Stimulated activated CD4-positive, alpha-beta T cell treated with anti-CD3 and anti-CD28 coated beads, Interleukin-12 subunit alpha, Interleukin-12 subunit beta, amount 100 ng/mL, for 24 hours (primary cell): Measurements from ENCODE around the gene PNMT.

Experiments
- DNase-seq, 2 experiments: peaks; one replicate each; pipeline ENCODE4 v3.0.0-alpha.2; 2020; ENCODE audit warnings: low read depth in 2 of 2

PNMT gene

DNA sequence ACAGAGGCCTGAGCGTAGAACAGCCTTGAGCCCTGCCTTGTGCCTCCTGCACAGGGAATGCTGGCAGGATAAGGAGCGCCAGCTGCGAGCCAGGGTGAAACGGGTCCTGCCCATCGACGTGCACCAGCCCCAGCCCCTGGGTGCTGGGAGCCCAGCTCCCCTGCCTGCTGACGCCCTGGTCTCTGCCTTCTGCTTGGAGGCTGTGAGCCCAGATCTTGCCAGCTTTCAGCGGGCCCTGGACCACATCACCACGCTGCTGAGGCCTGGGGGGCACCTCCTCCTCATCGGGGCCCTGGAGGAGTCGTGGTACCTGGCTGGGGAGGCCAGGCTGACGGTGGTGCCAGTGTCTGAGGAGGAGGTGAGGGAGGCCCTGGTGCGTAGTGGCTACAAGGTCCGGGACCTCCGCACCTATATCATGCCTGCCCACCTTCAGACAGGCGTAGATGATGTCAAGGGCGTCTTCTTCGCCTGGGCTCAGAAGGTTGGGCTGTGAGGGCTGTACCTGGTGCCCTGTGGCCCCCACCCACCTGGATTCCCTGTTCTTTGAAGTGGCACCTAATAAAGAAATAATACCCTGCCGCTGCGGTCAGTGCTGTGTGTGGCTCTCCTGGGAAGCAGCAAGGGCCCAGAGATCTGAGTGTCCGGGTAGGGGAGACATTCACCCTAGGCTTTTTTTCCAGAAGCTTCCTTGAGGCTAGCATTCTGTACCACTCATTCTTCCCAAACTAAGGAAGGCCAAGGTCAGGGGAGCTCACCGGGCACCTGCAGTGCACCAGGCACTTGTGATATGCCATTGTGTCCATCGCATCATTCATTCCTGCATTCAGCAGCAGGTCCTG lies 1.9 kb downstream of the PNMT start:
- no peak for DNase-seq

DNA sequence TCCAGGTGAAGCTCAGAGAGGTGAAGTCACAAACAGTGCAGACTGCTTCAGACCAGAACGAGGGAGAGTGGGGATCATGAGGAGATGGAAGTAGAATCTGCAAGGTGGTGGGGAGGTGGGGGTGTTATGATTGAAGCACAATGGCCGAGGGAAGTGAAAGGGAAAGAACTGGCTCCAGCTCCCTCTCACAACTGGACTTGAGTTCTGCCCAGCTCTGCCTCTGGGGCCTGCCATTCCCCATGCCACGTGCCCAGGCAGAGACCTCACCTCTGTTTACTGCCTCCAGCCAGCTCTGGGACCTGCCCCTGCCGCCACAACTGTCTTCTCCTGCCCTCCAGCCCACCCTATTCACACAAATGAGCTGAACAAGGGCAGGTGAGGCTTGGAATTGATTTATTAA lies 2.5 kb downstream of the PNMT start:
- DNase-seq = no peak

DNA sequence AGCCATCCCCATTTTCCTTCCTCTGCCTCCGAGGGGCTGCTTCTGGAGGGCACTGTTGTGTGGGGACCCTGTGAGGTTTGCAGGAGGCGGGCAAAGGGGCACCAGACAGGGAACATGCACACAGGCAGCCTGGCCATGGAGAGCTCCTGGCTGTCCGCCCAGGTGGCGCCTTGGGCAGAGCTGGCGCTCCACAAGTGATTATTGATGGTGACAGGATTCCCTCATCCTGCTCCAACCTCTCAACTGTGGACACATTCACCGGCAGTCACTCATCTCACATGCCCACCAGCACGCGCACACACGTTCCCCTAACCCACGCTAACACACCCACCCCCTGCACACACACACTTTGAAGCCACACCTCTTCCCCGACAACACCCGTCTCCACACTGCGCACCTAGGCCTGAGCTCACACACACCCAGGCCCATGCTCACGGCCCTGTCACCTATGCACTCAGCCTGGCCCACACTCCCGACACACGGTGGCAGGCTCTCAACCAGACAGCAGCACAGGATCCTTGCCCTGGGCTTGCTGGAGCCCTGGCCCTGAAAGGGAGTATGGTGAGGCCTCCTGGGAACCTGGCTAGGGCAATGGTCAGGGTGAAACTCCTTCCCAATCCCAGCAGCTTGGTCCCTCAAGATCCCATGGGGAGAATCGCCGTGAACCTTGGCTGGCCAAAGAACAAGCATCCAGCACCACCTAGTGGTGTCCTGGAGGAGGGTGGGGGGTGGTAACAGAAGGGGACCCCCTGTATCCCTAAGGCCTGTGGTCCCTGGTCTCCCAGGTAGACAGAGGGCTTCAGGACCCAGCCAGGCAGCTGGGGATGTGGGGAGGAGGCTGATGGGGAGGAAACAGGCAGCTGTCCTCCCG lies 3.6 kb downstream of the PNMT start:
- DNase-seq = no peak

DNA sequence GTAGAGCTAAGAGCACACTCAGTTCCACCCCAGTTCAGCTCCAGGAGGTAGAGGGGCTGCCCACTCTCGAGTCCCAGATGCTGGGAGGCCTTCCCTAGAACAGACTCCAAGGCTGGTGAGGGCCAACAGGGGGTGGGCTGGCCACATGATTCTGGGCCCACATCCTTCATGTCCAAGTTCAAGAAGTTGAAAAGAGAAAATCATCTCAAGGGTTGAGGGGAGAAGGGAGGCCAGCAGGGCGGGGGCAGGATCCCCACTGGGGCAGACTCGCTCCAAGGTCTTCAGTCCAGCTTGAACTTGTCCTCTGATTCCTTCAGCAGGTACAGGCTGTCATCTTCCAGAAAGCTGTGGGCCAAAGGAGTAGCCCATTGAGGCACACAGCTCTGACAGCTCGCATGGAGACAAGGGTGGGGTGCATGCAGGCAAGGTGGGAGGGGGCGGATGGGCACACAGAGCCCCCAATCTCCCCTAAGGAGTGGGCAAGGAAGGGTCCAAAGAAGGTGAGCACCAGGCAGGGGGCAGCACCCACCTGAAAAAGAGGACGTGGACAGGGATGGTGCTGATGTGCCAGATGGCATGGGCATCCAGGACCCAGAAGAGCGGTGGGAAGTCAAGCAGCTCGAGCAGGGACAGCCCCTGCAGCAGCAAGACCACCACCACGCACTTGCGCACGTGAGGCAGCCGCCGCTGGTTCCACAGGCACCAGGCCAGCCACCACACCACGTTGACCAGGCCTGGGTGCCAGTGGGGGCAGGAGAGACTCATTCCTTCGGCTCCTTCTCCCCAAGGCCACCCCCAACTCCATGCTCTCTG lies 4.5 kb downstream of the PNMT start:
- DNase-seq = no peak

DNA sequence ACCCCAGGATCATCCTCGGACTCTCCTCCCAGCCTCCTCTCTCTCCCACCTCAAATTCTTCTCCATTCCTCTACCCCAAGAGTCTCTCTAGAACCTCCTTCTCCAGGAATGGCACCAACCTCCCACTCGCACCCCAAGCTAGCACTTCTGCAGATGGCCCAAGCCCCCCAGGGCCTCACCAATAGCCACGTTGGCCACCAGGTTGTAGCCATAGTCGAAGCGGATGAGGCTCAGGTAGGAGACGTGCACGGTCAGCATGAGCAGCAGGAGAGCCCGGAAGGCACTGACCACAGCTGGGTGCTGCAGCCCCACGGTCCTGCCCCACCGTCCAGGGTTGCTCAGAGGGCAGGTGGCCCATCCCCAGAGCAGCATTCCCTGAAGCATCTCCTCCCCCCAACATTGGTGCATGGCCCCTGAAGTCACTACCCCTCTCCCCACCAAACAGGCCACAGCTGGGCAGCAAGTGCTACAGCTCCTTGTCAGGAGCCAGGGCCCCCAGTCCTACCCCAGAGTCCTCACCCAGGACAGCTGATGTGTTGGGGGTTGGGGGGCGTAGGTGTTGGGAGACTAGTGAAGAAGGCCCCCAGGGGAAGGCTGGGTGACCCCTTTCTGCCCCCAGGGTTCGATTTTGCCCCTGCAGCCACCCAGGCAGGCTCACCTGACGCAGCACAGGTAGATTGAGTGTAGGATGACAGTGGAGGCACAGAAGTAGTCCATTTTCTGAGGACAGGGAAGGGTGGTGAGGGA lies 5.3 kb downstream of the PNMT start:
- no peak for DNase-seq

DNA sequence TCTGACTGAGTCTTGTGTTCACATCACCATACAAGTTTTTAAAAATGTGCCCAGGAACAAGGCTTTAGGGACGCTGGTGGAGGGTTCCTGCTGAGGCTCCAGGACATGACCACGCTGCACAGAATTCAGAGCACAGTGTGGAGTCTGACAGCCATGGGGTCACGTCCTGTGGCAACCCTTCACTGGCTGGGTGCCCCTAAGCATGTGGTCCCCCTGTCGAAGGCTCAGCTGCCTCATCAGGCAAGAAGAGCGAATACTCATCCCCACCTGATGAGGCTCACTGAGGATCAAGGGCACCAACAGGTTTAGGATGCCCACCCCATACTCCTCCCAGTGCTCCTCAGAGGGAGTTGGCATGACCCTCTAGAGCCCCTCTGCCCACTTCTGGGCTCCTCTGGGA lies 5.9 kb downstream of the PNMT start:
- no peak for DNase-seq

DNA sequence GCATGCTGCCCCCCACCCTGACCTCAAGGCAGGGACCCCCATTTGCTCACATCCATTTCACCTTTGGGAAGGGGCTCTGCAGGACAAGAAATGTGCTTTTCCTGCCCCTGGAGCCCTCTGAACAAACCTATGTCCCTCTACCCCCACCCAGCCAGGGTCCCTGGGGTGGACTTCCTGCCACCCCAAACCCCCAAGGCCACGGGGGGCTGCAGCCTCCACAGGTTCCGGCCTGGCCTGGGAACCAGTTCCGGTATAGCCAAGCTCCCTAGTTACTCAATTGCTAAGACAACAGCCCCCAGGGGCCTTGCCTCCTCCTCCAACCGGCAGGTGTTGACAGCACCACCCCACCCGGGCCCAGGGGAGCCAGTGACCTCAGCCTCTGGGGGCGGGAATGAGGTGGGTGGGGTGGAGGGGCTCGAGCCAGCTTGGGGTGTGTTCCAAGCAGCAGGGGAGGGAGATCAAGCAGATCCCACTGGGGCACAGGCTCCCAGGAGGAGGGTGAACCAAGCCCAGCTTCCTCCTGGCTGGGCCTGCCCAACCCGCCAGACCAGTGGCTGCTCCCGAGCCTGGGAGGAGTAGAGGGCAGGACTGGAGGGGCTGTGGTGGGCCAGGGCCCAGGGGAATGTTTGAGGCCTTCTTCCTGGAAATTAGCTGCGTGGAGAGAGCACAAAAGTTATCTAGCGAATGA lies 6.6 kb downstream of the PNMT start:
- no peak for DNase-seq

DNA sequence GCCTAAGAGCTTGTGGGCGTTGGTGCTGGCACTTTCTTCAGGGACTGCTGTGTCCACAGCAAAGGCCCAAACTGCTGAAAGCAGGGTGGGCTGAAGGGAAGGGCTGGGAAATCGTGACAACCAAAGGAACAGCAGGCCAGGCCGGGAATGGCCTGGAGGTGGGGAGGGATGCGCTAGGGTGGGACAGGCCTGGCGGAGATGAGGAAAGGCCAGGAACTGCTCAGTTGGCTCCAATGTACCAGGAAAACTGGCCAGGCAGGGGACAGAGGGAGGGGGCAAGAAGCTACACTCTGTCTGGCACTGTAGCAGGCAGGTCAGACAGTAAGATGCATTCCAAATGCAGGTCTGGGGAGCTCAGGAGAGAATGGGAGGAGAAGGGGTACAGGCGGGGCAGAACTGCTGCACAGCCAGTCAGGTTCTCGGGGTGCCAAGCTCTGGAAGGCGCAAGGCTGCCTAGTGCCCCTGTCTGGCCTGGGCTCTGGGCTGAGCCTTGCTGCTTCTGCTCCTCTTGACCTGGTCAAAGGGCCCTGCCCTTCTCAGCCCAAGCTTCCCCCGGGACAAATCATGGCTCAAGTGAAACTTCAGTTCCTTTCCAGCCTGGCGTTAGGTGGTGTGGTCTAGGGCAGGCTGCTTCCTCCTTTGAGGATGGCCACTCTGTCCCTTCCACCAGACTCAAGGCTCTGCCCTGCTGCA lies 7.3 kb downstream of the PNMT start:
- no peak for DNase-seq

DNA sequence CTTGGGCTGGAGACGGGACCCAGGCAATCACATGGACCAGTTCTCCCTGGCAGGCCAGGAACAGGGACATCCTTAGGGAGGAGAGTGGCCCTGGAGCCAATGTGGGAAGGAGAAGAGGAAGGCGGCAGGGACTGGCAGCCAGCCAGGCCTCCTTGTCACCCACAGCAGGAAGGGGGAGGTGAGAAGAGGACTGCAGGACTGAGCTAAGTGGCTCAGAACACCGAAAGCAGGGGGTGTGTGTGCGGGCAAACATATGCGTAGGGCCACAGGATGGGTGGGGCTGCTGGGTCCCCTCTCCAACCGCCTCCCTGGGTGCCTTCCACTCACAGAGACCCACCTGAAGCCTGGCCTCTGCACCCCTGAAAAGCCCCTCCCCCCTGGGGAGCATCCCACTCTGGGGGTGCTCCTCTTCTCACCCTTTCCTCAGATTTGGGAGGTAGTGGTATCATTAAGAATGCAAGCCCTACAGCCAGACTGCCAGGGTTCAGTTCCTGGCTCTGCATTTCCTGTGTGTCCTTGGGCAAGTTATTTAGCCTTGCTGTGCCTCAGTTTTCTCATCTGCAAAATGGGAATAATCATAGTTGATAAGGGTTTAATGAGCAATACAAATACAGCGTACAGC lies 8.1 kb downstream of the PNMT start:
- no peak for DNase-seq

DNA sequence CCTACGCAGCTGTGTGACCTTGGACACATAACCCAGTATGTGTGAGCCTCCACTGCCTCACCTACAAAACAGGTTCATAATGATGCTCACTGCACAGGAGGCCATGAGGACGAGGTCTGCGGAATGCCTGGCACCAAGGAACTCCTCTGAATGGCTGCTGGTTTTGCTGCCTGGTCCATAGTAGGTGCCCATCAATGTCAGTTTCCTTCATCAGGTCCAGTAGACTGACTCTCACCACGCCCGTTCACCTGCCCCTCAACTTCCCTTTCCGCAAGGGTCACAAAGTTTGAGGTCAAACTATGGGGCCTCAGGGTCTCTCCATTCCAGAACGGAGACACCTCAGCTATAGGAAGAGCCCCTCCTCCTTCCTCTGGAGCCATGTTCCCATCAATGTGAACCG lies 8.8 kb downstream of the PNMT start:
- no peak for DNase-seq

DNA sequence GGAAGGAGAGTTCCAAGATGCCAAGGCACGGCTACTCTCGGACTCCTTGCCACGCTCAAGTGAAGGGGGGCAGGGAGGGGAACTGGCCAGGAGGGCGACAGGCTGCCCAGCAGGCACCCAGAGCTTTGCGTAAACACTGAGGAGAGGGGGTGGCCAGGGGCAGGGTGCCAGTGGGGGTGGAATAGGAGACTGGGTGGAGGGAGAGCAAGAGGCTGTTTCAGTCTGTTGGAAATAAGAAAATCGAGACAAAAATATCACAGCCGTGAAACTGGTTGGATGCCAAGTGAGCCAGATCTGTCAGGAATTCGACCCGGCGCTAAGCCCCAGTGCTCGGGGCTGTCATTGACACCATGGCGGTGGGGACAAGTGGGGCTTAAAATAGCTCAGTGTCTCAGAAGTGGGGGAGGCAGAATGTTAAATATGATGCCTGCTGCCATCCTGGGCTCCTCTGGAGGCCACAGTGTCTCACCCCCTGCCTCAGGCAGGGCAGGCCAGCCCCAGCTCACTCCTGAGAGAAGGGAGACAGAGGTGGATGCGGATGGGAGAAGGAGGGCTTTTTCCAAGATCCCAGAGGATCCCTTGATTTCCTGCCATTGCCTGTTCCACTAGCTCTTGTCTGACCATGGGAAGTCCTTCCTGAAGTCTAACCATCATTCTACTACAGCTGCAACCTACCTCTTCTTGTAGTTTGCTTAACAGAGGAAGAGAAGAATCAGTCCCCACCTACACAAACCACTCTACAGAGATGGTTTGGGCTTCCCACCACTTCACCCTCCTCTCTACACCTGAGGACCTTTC lies 9.5 kb downstream of the PNMT start:
- DNase-seq = no peak

DNA sequence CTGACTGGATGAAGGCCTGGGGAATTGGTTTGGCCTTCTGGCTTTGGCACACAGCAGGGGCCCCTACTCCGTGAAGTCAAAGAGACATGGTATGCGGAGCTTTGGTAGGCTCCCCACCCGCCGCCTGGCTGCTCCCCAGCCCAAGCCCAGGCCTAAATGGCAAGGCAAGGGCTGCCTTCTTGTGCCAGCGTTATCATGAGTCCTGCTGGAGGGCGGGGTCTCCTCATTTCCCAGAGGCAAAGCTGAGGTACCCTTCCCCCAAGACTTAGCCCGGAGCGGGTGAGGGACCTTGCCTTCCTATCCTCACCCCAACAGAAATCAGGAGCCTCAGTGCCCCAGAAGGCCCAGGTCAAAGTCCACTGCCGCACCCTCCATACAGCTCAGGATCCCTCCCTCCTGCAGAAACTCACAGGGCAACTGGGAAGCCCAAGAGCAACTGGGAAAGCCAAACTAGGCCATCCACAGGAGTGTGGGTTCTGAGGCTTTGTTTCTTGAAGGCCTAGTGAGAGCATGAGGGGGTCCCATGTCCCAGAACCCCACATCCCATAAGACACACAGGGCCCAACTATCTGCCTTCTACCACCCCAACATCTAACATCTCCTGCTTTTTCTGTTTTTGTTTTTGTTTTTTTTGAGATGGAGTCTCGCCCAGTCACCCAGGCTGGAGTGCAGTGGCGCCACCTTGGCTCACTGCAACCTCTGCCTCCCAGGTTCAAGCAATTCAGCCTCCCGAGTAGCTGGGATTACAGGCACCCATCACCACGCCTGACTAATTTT lies 10.3 kb downstream of the PNMT start:
- DNase-seq = no peak

DNA sequence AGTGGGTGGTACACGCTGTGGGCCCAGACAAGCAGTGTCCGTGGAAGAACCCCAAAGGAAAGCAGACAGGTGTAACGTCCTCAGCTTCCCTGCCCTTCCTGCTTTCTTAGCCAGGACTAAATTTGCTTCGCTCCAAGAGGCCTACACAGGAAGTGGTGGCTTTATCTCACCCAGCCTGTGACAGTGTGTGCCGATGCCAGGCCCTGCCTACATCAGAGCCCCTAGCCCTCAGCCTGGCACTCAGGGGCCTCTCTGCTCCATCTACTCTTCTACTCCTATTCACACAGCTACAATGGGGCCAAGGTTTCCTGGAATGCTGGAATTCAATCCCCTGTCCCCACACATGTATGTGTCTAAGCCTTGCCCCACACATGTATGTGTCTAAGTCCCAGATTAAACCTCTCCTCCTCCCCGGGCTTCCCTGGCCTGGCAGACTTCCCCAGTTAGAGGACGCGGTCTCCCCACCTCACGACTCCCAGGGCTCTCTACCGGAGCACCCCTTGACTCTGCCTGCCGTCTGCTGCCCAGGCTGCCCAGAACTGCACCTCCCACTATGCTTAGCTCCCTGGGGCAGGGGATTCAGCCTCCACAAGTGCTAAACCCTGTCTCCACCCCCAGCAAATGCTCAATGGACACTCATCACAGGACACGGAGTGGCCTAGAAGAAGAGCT lies 11.4 kb downstream of the PNMT start:
- DNase-seq = no peak

DNA sequence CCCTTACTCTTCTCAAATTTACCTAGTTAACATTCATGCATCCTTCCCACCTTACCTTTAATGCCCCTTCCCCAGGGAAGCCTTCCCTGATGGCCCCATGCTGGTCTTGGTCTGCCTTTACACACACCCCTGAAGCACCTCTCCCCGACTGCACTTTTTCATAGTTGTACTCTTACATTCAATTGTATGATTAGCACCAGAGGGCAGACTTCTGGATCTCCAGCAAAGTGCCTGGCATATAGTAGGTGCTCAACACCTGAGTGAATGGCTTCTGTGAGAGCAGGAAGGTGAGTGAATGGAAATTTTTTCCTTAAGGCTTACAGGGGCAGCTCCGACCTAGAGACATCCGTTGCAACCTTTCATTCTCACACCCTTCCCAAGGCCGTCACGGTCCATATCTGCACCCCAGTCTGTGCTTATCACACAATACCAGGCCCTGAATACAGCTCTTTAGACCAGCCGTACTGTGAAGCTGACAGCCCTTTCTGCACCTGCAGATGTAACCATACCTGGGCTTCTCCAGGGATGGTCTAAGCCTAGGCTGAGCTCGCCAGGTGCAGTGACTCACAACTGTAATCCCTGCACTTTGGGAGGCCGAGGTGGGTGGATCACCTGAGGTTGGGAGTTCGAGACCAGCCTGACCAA lies 15.2 kb downstream of the PNMT start:
- no peak for DNase-seq

DNA sequence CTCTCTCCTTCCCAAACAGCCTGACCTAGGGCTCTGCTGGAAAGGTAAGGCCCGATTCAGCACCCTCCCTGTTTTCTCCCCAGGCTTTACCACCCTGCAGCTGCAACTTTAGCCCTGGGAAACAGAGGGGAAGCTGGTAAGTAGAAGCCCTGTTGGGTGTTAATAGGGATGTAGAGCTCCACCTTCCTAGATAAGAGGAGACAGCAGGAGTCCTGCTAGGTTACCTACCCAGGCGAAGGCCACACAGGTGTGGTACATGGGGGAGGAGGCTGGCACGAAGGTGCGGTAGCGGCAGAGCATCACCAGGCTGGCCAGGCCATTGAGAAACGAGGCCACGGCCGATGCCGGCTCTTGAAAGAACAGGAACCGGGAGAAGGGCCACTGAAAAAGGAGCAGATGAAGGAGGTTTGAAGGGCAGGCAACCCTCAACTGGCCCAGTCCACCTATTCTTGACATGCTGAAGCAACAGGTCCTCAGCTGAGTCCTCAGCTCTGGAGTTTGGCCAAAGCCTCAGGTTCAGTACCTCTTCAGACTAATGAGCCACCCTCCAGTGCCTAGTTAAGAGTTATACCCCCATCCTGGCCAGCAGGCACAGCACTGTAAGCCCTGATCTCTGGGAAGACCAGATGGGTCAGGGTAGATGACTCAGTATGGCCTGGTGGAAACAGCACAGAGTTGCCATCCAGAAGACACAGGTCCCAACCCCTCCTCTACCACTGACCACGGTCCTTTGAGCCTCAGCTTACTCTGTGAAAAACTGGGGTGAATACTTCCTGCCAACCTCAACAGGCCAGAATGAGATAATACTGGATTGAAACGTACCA lies 16.3 kb downstream of the PNMT start:
- no peak for DNase-seq

DNA sequence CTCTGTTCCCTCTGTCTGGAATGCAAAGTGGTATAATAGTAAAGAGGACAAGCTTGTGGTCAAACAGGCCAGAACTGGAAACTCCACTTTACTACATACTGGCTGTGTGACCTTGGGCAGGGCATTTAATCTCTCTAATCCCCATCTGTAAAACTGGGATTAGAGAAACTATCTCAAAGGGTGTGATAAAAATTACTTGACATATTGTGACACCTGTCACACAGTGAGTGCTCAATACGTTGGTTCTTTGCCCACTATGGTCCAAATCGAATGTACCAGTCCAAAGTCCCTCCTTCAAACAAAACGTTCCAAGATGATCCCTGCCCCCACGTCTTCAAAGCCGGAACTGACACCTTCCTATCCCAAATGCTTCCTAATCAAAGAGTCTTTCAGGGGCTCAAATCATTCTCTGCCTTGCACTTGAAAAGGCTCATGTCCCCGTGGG lies 18.9 kb downstream of the PNMT start:
- DNase-seq = no peak
